ENCODE data around the gene ADAP1. TPM values are rescaled to one million over a fixed set of nuclear protein-coding genes. Genes with fewer than 3 reads are reported as not detected.
A peak's percentile ranks its signal among the peaks of the same experiment; 100 is the strongest.
"Not testable (repeated sequence)": the region's sequence is repeated elsewhere in the genome, so short reads cannot be mapped to it uniquely, and the experiment has no call there.

The ADAP1 gene, protein sequence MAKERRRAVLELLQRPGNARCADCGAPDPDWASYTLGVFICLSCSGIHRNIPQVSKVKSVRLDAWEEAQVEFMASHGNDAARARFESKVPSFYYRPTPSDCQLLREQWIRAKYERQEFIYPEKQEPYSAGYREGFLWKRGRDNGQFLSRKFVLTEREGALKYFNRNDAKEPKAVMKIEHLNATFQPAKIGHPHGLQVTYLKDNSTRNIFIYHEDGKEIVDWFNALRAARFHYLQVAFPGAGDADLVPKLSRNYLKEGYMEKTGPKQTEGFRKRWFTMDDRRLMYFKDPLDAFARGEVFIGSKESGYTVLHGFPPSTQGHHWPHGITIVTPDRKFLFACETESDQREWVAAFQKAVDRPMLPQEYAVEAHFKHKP
- polyA plus RNA-seq (2013, experiment 1 of 2) = 3.1 TPM
- polyA plus RNA-seq (2013, experiment 2 of 2) = 3.4 TPM

DNA sequence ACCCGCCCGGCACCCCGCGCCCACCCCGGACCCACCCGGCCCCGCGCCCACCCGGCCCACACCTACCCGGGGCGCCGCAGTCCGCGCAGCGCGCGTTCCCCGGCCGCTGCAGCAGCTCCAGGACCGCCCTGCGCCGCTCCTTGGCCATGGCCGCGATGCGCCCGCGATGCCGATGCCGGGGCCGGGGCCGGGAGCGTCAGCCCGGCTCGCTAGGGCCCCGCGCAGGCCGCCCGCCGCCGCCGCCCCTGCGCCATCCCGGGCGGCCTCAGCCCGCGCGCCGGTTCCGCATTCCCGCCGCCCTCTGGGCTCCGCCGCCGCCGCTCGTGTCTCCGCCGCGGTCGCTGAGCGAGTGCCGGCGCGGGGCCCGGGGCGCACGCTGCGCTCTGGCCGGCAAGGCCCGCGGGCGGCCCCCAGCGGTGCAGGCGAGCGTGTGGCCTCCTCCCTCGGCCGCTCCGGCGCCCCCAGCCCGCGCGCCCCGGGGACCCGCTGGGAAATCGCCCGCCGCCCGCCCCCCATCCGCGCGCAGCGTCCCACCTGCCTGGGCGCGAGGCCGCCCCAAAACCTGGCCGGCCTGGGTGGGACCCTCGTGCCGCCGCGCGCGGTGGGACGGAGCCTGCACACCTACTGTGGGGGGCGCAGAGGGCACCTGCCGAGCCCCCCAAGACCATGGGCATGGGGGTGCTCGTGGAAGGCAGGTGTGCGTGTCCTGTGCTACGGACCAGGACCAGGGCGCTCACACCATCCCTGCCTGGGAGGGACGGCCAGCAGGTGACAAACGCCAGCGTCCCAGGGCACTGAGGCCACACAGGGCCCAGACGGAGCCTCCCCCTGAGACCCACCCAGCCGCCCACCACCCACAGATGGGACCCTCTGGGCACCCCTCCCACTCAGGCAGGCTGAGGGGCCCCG, at the start of gene ADAP1:
Gene ADAP1, minus strand, starts transcription at position 351 of the 909 bp plus-strand sequence. Its CDS starts 203 bp downstream, at position 148.
- DNase-seq = peak; percentile 29
- H2BK15ac ChIP-seq (replicated peaks; ENCODE audit: low read depth) = no peak within 1 kb of the TSS
- no peak within 1 kb of the TSS for H4K5ac ChIP-seq (ENCODE audit: low read length)
- H2BK5ac ChIP-seq (ENCODE audit: low read length) = no peak within 1 kb of the TSS
- H3K23ac ChIP-seq (ENCODE audit: low read length) = peak within 1 kb of the TSS; percentile 24
- no peak within 1 kb of the TSS for H3K18ac ChIP-seq (ENCODE audit: low read length)
- peak within 1 kb of the TSS; percentile 22 for H3K4me2 ChIP-seq (ENCODE audit: low read length)
- H3K4me3 ChIP-seq (ENCODE audit: low read length) = no peak within 1 kb of the TSS
- H3K27me3 ChIP-seq (ENCODE audit: insufficient read depth, low read length, poor library complexity) = peaks cover 3% of the 10 kb centered on the region
- H3K79me1 ChIP-seq (ENCODE audit: low read length) = no peaks in the 10 kb centered on the region
- no peak within 1 kb of the TSS for H3K4ac ChIP-seq (ENCODE audit: low read depth, low read length)
- no peaks in the 10 kb centered on the region for H3K4me1 ChIP-seq (ENCODE audit: control insufficient read depth, low read depth, low read length)
- H3K56ac ChIP-seq (ENCODE audit: low read length) = peak within 1 kb of the TSS; percentile 49
- H2AK5ac ChIP-seq (ENCODE audit: low read length) = no peak within 1 kb of the TSS
- no peaks in the 10 kb centered on the region for H3K79me2 ChIP-seq (ENCODE audit: control insufficient read depth, insufficient read depth, low read length)
- no peak within 1 kb of the TSS for H3K9ac ChIP-seq (ENCODE audit: low read length)
- no CpG with 5 or more reads among the region's 115 CpGs for WGBS (ENCODE audit: extremely low coverage, insufficient coverage, low lambda C conversion rate)
- no peak within 1 kb of the TSS for H3K27ac ChIP-seq (ENCODE audit: low read depth, low read length)
- no peaks in the 10 kb centered on the region for H3K36me3 ChIP-seq (ENCODE audit: control insufficient read depth, insufficient read depth, low read length)
- H4K8ac ChIP-seq (ENCODE audit: low read depth, low read length) = no peak within 1 kb of the TSS
- no peak within 1 kb of the TSS for H2BK120ac ChIP-seq (ENCODE audit: low read depth, low read length)

GRCh38 chr7:1002445-1002844, 48.0 kb upstream of the ADAP1 start:
- not testable (repeated sequence) for H3K18ac ChIP-seq (ENCODE audit: low read length); H3K36me3 ChIP-seq (ENCODE audit: control insufficient read depth, insufficient read depth, low read length); H3K79me1 ChIP-seq (ENCODE audit: low read length); H3K56ac ChIP-seq (ENCODE audit: low read length); H4K8ac ChIP-seq (ENCODE audit: low read depth, low read length); H4K5ac ChIP-seq (ENCODE audit: low read length); H3K27me3 ChIP-seq (ENCODE audit: insufficient read depth, low read length, poor library complexity); H3K4me3 ChIP-seq (ENCODE audit: low read length); H3K27ac ChIP-seq (ENCODE audit: low read depth, low read length); H3K79me2 ChIP-seq (ENCODE audit: control insufficient read depth, insufficient read depth, low read length); H3K9ac ChIP-seq (ENCODE audit: low read length); H2AK5ac ChIP-seq (ENCODE audit: low read length); H3K4me1 ChIP-seq (ENCODE audit: control insufficient read depth, low read depth, low read length); DNase-seq; H2BK15ac ChIP-seq (replicated peaks; ENCODE audit: low read depth); H2BK120ac ChIP-seq (ENCODE audit: low read depth, low read length); H3K23ac ChIP-seq (ENCODE audit: low read length); H3K4ac ChIP-seq (ENCODE audit: low read depth, low read length); H2BK5ac ChIP-seq (ENCODE audit: low read length); H3K4me2 ChIP-seq (ENCODE audit: low read length)
- WGBS (ENCODE audit: extremely low coverage, insufficient coverage, low lambda C conversion rate) = no CpG with 5 or more reads among the region's 7 CpGs

- not testable (repeated sequence) for H2BK120ac ChIP-seq (ENCODE audit: low read depth, low read length); H3K27ac ChIP-seq (ENCODE audit: low read depth, low read length); H3K9ac ChIP-seq (ENCODE audit: low read length); H3K18ac ChIP-seq (ENCODE audit: low read length); H3K4me1 ChIP-seq (ENCODE audit: control insufficient read depth, low read depth, low read length); H3K79me1 ChIP-seq (ENCODE audit: low read length); H3K79me2 ChIP-seq (ENCODE audit: control insufficient read depth, insufficient read depth, low read length); H3K4ac ChIP-seq (ENCODE audit: low read depth, low read length); H3K27me3 ChIP-seq (ENCODE audit: insufficient read depth, low read length, poor library complexity); DNase-seq; H3K56ac ChIP-seq (ENCODE audit: low read length); H2BK5ac ChIP-seq (ENCODE audit: low read length); H3K23ac ChIP-seq (ENCODE audit: low read length); H2BK15ac ChIP-seq (replicated peaks; ENCODE audit: low read depth); H4K5ac ChIP-seq (ENCODE audit: low read length); H2AK5ac ChIP-seq (ENCODE audit: low read length); H3K4me2 ChIP-seq (ENCODE audit: low read length); H3K4me3 ChIP-seq (ENCODE audit: low read length); H3K36me3 ChIP-seq (ENCODE audit: control insufficient read depth, insufficient read depth, low read length); H4K8ac ChIP-seq (ENCODE audit: low read depth, low read length)
- no CpG with 5 or more reads among the region's 4 CpGs for WGBS (ENCODE audit: extremely low coverage, insufficient coverage, low lambda C conversion rate)
Observed at GRCh38 chr7:1002026-1002425, 47.5 kb upstream of the ADAP1 start.

GRCh38 chr7:1001069-1001770, 46.7 kb upstream of the ADAP1 start:
- not testable (repeated sequence) for H3K79me1 ChIP-seq (ENCODE audit: low read length); H3K27ac ChIP-seq (ENCODE audit: low read depth, low read length)
- WGBS (ENCODE audit: extremely low coverage, insufficient coverage, low lambda C conversion rate) = no CpG with 5 or more reads among the region's 14 CpGs

GRCh38 chr7:999941-1000935, 45.8 kb upstream of the ADAP1 start:
- H2BK5ac ChIP-seq (ENCODE audit: low read length) = no peak overlapping the region
- H4K8ac ChIP-seq (ENCODE audit: low read depth, low read length) = no peak overlapping the region
- H3K4me3 ChIP-seq (ENCODE audit: low read length) = no peak overlapping the region
- no peaks in the 10 kb centered on the region for H3K27me3 ChIP-seq (ENCODE audit: insufficient read depth, low read length, poor library complexity)
- H3K79me2 ChIP-seq (ENCODE audit: control insufficient read depth, insufficient read depth, low read length) = no peaks in the 10 kb centered on the region
- H4K5ac ChIP-seq (ENCODE audit: low read length) = no peak overlapping the region
- WGBS (ENCODE audit: extremely low coverage, insufficient coverage, low lambda C conversion rate) = no CpG with 5 or more reads among the region's 52 CpGs
- no peak overlapping the region for H3K9ac ChIP-seq (ENCODE audit: low read length)
- H3K4ac ChIP-seq (ENCODE audit: low read depth, low read length) = no peak overlapping the region
- no peak overlapping the region for H2BK120ac ChIP-seq (ENCODE audit: low read depth, low read length)
- no peak overlapping the region for H3K4me2 ChIP-seq (ENCODE audit: low read length)
- no peaks in the 10 kb centered on the region for H3K4me1 ChIP-seq (ENCODE audit: control insufficient read depth, low read depth, low read length)
- H2AK5ac ChIP-seq (ENCODE audit: low read length) = no peak overlapping the region
- no peak overlapping the region for H3K18ac ChIP-seq (ENCODE audit: low read length)
- no peak for DNase-seq
- no peak overlapping the region for H3K23ac ChIP-seq (ENCODE audit: low read length)
- H3K79me1 ChIP-seq (ENCODE audit: low read length) = no peaks in the 10 kb centered on the region
- H3K36me3 ChIP-seq (ENCODE audit: control insufficient read depth, insufficient read depth, low read length) = no peaks in the 10 kb centered on the region
- H3K27ac ChIP-seq (ENCODE audit: low read depth, low read length) = no peak overlapping the region
- H2BK15ac ChIP-seq (replicated peaks; ENCODE audit: low read depth) = no peak overlapping the region
- no peak overlapping the region for H3K56ac ChIP-seq (ENCODE audit: low read length)

More at GRCh38 chr7:1001069-1001770, 46.7 kb upstream of the ADAP1 start:
- not testable (repeated sequence) for H3K36me3 ChIP-seq (ENCODE audit: control insufficient read depth, insufficient read depth, low read length); H3K4me3 ChIP-seq (ENCODE audit: low read length); H3K23ac ChIP-seq (ENCODE audit: low read length); H3K4ac ChIP-seq (ENCODE audit: low read depth, low read length); H3K56ac ChIP-seq (ENCODE audit: low read length); H3K4me1 ChIP-seq (ENCODE audit: control insufficient read depth, low read depth, low read length); H2BK5ac ChIP-seq (ENCODE audit: low read length); H2BK15ac ChIP-seq (replicated peaks; ENCODE audit: low read depth); H2BK120ac ChIP-seq (ENCODE audit: low read depth, low read length); H3K27me3 ChIP-seq (ENCODE audit: insufficient read depth, low read length, poor library complexity); H3K18ac ChIP-seq (ENCODE audit: low read length); H2AK5ac ChIP-seq (ENCODE audit: low read length); H3K79me2 ChIP-seq (ENCODE audit: control insufficient read depth, insufficient read depth, low read length); H4K5ac ChIP-seq (ENCODE audit: low read length); H3K9ac ChIP-seq (ENCODE audit: low read length); H4K8ac ChIP-seq (ENCODE audit: low read depth, low read length); H3K4me2 ChIP-seq (ENCODE audit: low read length)
- DNase-seq = peak; percentile 78
